Measurements from ENCODE around the gene PHACTR3. TPM values are rescaled to one million over a fixed set of nuclear protein-coding genes. Genes with fewer than 3 reads are reported as not detected.

PHACTR3 gene
- total RNA-seq, 1 experiment from 2014 or later, result not detected

DNA sequence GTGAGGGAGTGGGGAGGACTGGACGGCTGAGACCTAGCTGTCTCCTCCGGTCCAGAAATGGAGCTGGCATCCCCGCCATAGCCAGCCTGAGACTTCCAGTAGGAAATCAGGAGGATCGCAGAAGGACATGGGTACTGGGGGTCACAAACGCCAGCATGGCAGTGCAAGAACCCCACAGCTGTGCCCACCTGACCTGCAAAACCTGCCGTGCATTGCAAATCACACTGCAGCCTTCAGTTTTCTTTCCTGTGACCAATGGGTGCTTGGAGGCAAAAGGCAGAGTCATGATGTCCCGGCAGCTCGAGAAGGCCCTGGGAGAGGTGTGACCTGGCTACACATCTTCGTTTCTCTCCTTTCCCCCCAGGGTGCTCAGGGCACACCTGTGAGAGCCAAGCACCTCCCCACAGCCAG lies 23.3 kb upstream of the PHACTR3 start:
- no peak overlapping the region for H3K4ac ChIP-seq (ENCODE audit: low read depth, low read length)
- H2BK15ac ChIP-seq (ENCODE audit: low read depth, low read length), result no peak overlapping the region
- H3K4me1 ChIP-seq (ENCODE audit: insufficient read depth, low read length), result no peaks in the 10 kb centered on the region
- H3K27ac ChIP-seq (ENCODE audit: insufficient read length, low read depth, low read length), result no peak overlapping the region
- no peak overlapping the region for H4K5ac ChIP-seq (ENCODE audit: insufficient read length, low read depth, low read length)
- H4K8ac ChIP-seq (replicated peaks; ENCODE audit: insufficient read length, low read depth, low read length), result no peak overlapping the region
- H3K79me1 ChIP-seq (ENCODE audit: insufficient read depth, low read depth, low read length, poor library complexity, severe bottlenecking), result no peaks in the 10 kb centered on the region
- Mint-ChIP-seq H3K9me3 (peaks cover 0 to 36% of the 10 kb centered on the region in 2 experiments; a peak in 3 of 5 replicates), H3K27me3 (ENCODE audit: low read depth) (peaks cover 68% of the 10 kb centered on the region), H3K36me3 (ENCODE audit: insufficient read depth in 1 of 3, low read depth in 3 of 3) (no peaks in the 10 kb centered on the region; a peak in 1 of 7 replicates), H3K27ac (no peak overlapping the region), H3K4me3 (no peak overlapping the region), H3K4me1 (peaks cover 0 to 3% of the 10 kb centered on the region in 2 experiments; a peak in 1 of 4 replicates)
- no peak overlapping the region for H2BK12ac ChIP-seq (ENCODE audit: insufficient read length, low read depth, low read length)
- H4K91ac ChIP-seq (ENCODE audit: insufficient read length, low read depth, low read length), result no peak overlapping the region
- peaks cover 15% of the 10 kb centered on the region; the same call in 1 of the 2 replicates for H3K27me3 ChIP-seq (ENCODE audit: insufficient read depth, low read length)
- H3K23me2 ChIP-seq (ENCODE audit: insufficient read length, low read depth, low read length, poor library complexity, severe bottlenecking), result no peaks in the 10 kb centered on the region
- H3K9ac ChIP-seq (ENCODE audit: extremely low read depth, insufficient read length, low read length), result no peak overlapping the region
- TF ChIP-seq, protein P1, sequence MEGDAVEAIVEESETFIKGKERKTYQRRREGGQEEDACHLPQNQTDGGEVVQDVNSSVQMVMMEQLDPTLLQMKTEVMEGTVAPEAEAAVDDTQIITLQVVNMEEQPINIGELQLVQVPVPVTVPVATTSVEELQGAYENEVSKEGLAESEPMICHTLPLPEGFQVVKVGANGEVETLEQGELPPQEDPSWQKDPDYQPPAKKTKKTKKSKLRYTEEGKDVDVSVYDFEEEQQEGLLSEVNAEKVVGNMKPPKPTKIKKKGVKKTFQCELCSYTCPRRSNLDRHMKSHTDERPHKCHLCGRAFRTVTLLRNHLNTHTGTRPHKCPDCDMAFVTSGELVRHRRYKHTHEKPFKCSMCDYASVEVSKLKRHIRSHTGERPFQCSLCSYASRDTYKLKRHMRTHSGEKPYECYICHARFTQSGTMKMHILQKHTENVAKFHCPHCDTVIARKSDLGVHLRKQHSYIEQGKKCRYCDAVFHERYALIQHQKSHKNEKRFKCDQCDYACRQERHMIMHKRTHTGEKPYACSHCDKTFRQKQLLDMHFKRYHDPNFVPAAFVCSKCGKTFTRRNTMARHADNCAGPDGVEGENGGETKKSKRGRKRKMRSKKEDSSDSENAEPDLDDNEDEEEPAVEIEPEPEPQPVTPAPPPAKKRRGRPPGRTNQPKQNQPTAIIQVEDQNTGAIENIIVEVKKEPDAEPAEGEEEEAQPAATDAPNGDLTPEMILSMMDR (conservative IDR thresholded peaks at IDR 0.05), result no peak
- H3K9me3 ChIP-seq (ENCODE audit: control insufficient read depth, low read depth, low read length), result no peaks in the 10 kb centered on the region
- no peak overlapping the region for H2BK5ac ChIP-seq (ENCODE audit: insufficient read length, low read length)
- H3K14ac ChIP-seq (ENCODE audit: insufficient read depth, low read length), result no peak overlapping the region
- no peak for DNase-seq
- no peaks in the 10 kb centered on the region for H4K20me1 ChIP-seq (ENCODE audit: control insufficient read depth, insufficient read depth, insufficient read length)
- no peak overlapping the region for H3T11ph ChIP-seq (ENCODE audit: low read length)
- H3K4me2 ChIP-seq (ENCODE audit: insufficient read depth, insufficient read length, low read length), result no peak overlapping the region
- H3K79me2 ChIP-seq (ENCODE audit: insufficient read depth, low read length), result no peaks in the 10 kb centered on the region
- H2BK20ac ChIP-seq (ENCODE audit: low read depth, low read length, poor library complexity, severe bottlenecking), result no peak overlapping the region
- H3K23ac ChIP-seq (ENCODE audit: insufficient read length, low read depth, low read length), result no peak overlapping the region
- WGBS (ENCODE audit: extremely low coverage, insufficient read length, low lambda C conversion rate), result no CpG with 5 or more reads among the region's 9 CpGs
- H3K18ac ChIP-seq (ENCODE audit: insufficient read length, low read depth, low read length), result no peak overlapping the region
- no peak overlapping the region for H2AFZ ChIP-seq (ENCODE audit: low read length)
- H2AK5ac ChIP-seq (ENCODE audit: insufficient read length, low read length), result no peak overlapping the region
- no peak overlapping the region for H3K56ac ChIP-seq (ENCODE audit: insufficient read length, low read depth, low read length)
- no peak overlapping the region for H2BK120ac ChIP-seq (ENCODE audit: low read depth, low read length, poor library complexity, severe bottlenecking)

All from H9 (cell line).